HG03060 (cell line): ENCODE results near the gene PACS2.

Experiments used
- ATAC-seq: cut with Tn5 transposase; IDR thresholded peaks from one replicate; pipeline ENCODE4 v1.9.1; 2021; ENCODE audit warnings: low read depth, moderate number of reproducible peaks; ENCODE audit not compliant: unreplicated experiment

PACS2 gene

GRCh38 chr14:105383083-105383730, 68.7 kb downstream of the PACS2 start:
- no peak for ATAC-seq

GRCh38 chr14:105384041-105384557, 69.6 kb downstream of the PACS2 start:
- no peak for ATAC-seq

- no peak for ATAC-seq
Measured at GRCh38 chr14:105384605-105385321, 70.2 kb downstream of the PACS2 start.

- ATAC-seq = no peak
Measured at GRCh38 chr14:105385322-105385637, 70.7 kb downstream of the PACS2 start.

- no peak for ATAC-seq
Measured at GRCh38 chr14:105385698-105386365, 71.3 kb downstream of the PACS2 start.

- no peak for ATAC-seq
Measured at GRCh38 chr14:105386581-105387529, 72.3 kb downstream of the PACS2 start.

GRCh38 chr14:105387530-105387922, 73.0 kb downstream of the PACS2 start:
- no peak for ATAC-seq

GRCh38 chr14:105388110-105388951, 73.8 kb downstream of the PACS2 start:
- ATAC-seq = no peak

GRCh38 chr14:105388976-105389375, 74.4 kb downstream of the PACS2 start:
- ATAC-seq = no peak

- ATAC-seq = no peak
Measured at GRCh38 chr14:105389534-105389933, 75.0 kb downstream of the PACS2 start.

- ATAC-seq = no peak
Measured at GRCh38 chr14:105389976-105390848, 75.7 kb downstream of the PACS2 start.

GRCh38 chr14:105390849-105391500, 76.4 kb downstream of the PACS2 start:
- ATAC-seq = no peak

- no peak for ATAC-seq
Measured at GRCh38 chr14:105391541-105391940, 77.0 kb downstream of the PACS2 start.

- ATAC-seq = no peak
Measured at GRCh38 chr14:105392131-105393090, 77.9 kb downstream of the PACS2 start.

- no peak for ATAC-seq
Measured at GRCh38 chr14:105393151-105393550, 78.6 kb downstream of the PACS2 start.

- ATAC-seq = no peak
Measured at GRCh38 chr14:105394714-105395537, 80.4 kb downstream of the PACS2 start.
